Measurements from ENCODE around the gene ZFYVE27.

ZFYVE27 gene

GRCh38 chr10:97715259-97715874, 21.6 kb upstream of the ZFYVE27 start:
- DNase-seq = no peak

GRCh38 chr10:97717627-97718026, 19.3 kb upstream of the ZFYVE27 start:
- no peak for DNase-seq

- DNase-seq = no peak
These were observed 18.8 kb upstream of the ZFYVE27 start for GRCh38 chr10:97718178-97718577.

- DNase-seq = no peak
These were observed 18.2 kb upstream of the ZFYVE27 start for GRCh38 chr10:97718659-97719142.

- no peak for DNase-seq
These were observed 17.3 kb upstream of the ZFYVE27 start for GRCh38 chr10:97719602-97720001.

- DNase-seq = no peak
These were observed 14.8 kb upstream of the ZFYVE27 start for GRCh38 chr10:97721871-97722780.

- no peak for DNase-seq
These were observed 13.9 kb upstream of the ZFYVE27 start for GRCh38 chr10:97723001-97723400.

- no peak for DNase-seq
These were observed 12.5 kb upstream of the ZFYVE27 start for GRCh38 chr10:97724341-97724941.

GRCh38 chr10:97726636-97727178, 10.2 kb upstream of the ZFYVE27 start:
- no peak for DNase-seq

- no peak for DNase-seq
These were observed 7.9 kb upstream of the ZFYVE27 start for GRCh38 chr10:97729014-97729413.

- DNase-seq = peak; percentile 50 to 66
These were observed 5.4 kb upstream of the ZFYVE27 start for GRCh38 chr10:97731346-97732051.

- DNase-seq = no peak
These were observed 4.9 kb upstream of the ZFYVE27 start for GRCh38 chr10:97732052-97732359.

GRCh38 chr10:97733256-97733655, 3.7 kb upstream of the ZFYVE27 start:
- DNase-seq = no peak

GRCh38 chr10:97734021-97734420, 2.9 kb upstream of the ZFYVE27 start:
- DNase-seq = no peak

GRCh38 chr10:97736403-97736901, 476 bp upstream of the ZFYVE27 start:
- no peak for DNase-seq

GRCh38 chr10:97737770-97738265, 890 bp downstream of the ZFYVE27 start:
- DNase-seq = no peak

- no peak for DNase-seq
These were observed 1.7 kb downstream of the ZFYVE27 start for GRCh38 chr10:97738616-97739015.

- DNase-seq = no peak
These were observed 3.7 kb downstream of the ZFYVE27 start for GRCh38 chr10:97740613-97741012.

- DNase-seq = no peak
These were observed 6.4 kb downstream of the ZFYVE27 start for GRCh38 chr10:97743169-97743943.

GRCh38 chr10:97744405-97745035, 7.6 kb downstream of the ZFYVE27 start:
- no peak for DNase-seq

- DNase-seq = no peak
These were observed 10.6 kb downstream of the ZFYVE27 start for GRCh38 chr10:97747573-97747972.

All from activated CD4-positive, alpha-beta T cell treated with anti-CD3 and anti-CD28 coated beads for 4 hours (primary cell).